Endothelial cell of umbilical vein (primary cell): Measurements from ENCODE around the gene ATP2B2. TPM values are rescaled to one million over a fixed set of nuclear protein-coding genes. Genes with fewer than 3 reads are reported as not detected.

Experiments used
- BruUV-seq: library from RNA; stranded (reverse); fragments of 400-500 nt; replicated peaks from 2 replicates; lab custom pipeline; 2021; lab: Mats Ljungman, UMichigan
- CTCF ChIA-PET: fragments of 300-600, 350-600 bp; sonication (Branson Sonifier 250); formaldehyde crosslinking; loops from one replicate; lab custom pipeline; 2021; ENCODE audit warnings: antibody characterized with exemption, inconsistent platforms; lab: Charles Lee
- POLR2A ChIA-PET: fragments of 300-600, 350-600 bp; sonication (Branson Sonifier 250); formaldehyde crosslinking; loops from one replicate; lab custom pipeline; 2021; ENCODE audit warnings: antibody characterized with exemption, inconsistent platforms; lab: Charles Lee
- DNase-seq: peaks from one replicate; pipeline ENCODE4 v3.0.0-alpha.2; 2011; ENCODE audit warnings: low read depth, low spot score
- FAIRE-seq: peaks from 2 replicates; lab custom pipeline; 2011; peaks lifted over from hg19 to GRCh38; lab: Jason Lieb, UNC
- H2AFZ ChIP-seq: 2 replicates; pipeline ENCODE4 v1.6.0; 2012; ENCODE audit warnings: low read depth, low read length, control low read depth, inconsistent platforms
- H3K27ac ChIP-seq: 2 replicates; pipeline ENCODE4 v1.5.1; 2011; ENCODE audit warnings: low read depth, mild to moderate bottlenecking, control low read depth, low read length, moderate library complexity; ENCODE audit not compliant: insufficient read depth
- H3K27me3 ChIP-seq, 2 experiments: 2 replicates each; pipeline versions ENCODE4 v1.6.0 to v1.6.1; 2011; ENCODE audit warnings: low read length in 2 of 2, mixed read lengths in 1 of 2; ENCODE audit not compliant: control insufficient read depth in 2 of 2, insufficient read depth in 2 of 2
- H3K36me3 ChIP-seq, 2 experiments: 2 replicates in 1 of 2; 3 replicates in 1 of 2; pipeline ENCODE4 v1.5.1; 2011; ENCODE audit warnings: low read length in 2 of 2, mild to moderate bottlenecking in 1 of 2, moderate library complexity in 1 of 2; ENCODE audit not compliant: control insufficient read depth in 2 of 2, insufficient read depth in 2 of 2; ENCODE audit errors: extremely low read depth in 1 of 2
- H3K4me1 ChIP-seq: 3 replicates; pipeline ENCODE4 v1.5.1; 2011; ENCODE audit warnings: mild to moderate bottlenecking, low read length; ENCODE audit not compliant: control insufficient read depth, insufficient read depth; ENCODE audit errors: extremely low read depth
- H3K4me2 ChIP-seq: 2 replicates; pipeline ENCODE4 v1.6.1; 2011; ENCODE audit warnings: low read length, control low read depth, mixed read lengths; ENCODE audit not compliant: insufficient read depth
- H3K4me3 ChIP-seq, 3 experiments: fragments of 200-600 bp in 1 of 3; sonication (generic), shearing (Covaris generic) in 1 of 3; replicated peaks in 1 of 3; 2 replicates each; pipeline ENCODE4 v1.5.1; 2011 to 2016; ENCODE audit warnings: control low read depth in 3 of 3, low read length in 3 of 3, mild to moderate bottlenecking in 2 of 3, inconsistent platforms in 1 of 3, low read depth in 1 of 3, moderate library complexity in 1 of 3; ENCODE audit not compliant: insufficient read depth in 1 of 3
- H3K79me2 ChIP-seq: 2 replicates; pipeline ENCODE4 v1.6.0; 2012; ENCODE audit warnings: low read length, inconsistent platforms; ENCODE audit not compliant: control insufficient read depth, insufficient read depth
- H3K9ac ChIP-seq: replicated peaks from 2 replicates; pipeline ENCODE3; 2011; ENCODE audit warnings: low read length, control low read depth; ENCODE audit not compliant: insufficient read depth; ENCODE audit errors: extremely low read depth
- H3K9me1 ChIP-seq: replicated peaks from 3 replicates; pipeline ENCODE4 v1.6.0; 2011; ENCODE audit warnings: mild to moderate bottlenecking, low read length; ENCODE audit not compliant: control insufficient read depth, insufficient read depth; ENCODE audit errors: extremely low read depth
- H3K9me3 ChIP-seq: replicated peaks from 2 replicates; pipeline ENCODE4 v1.5.1; 2012; ENCODE audit warnings: low read length, inconsistent platforms; ENCODE audit not compliant: control insufficient read depth, insufficient read depth
- H4K20me1 ChIP-seq: replicated peaks from 2 replicates; pipeline ENCODE3; 2011; ENCODE audit warnings: mild to moderate bottlenecking, low read length; ENCODE audit not compliant: control insufficient read depth, insufficient read depth; ENCODE audit errors: extremely low read depth
- CTCF ChIP-seq, 2 donors: IDR thresholded peaks; 1 replicate in 1 of 2; 2 replicates in 1 of 2; pipeline ENCODE4 v1.5.1; 2011; ENCODE audit warnings: low read length in 2 of 2, mild to moderate bottlenecking in 2 of 2, moderate library complexity in 2 of 2, control low read depth in 1 of 2, inconsistent platforms in 1 of 2, low read depth in 1 of 2; ENCODE audit not compliant: insufficient read depth in 1 of 2; ENCODE audit errors: extremely low read depth in 1 of 2
- EZH2 ChIP-seq: IDR thresholded peaks from 2 replicates; pipeline ENCODE4 v1.6.1; 2012; ENCODE audit warnings: borderline replicate concordance, low read depth, mild to moderate bottlenecking, moderate library complexity, low read length, inconsistent platforms; ENCODE audit not compliant: severe bottlenecking
- FOS ChIP-seq: IDR thresholded peaks from 2 replicates; pipeline ENCODE4 v1.6.1; 2011; ENCODE audit warnings: mild to moderate bottlenecking, low read length, moderate library complexity, borderline replicate concordance; ENCODE audit not compliant: insufficient read depth
- GATA2 ChIP-seq: IDR thresholded peaks from 2 replicates; pipeline ENCODE4 v1.7.0; 2011; ENCODE audit warnings: low read depth, mild to moderate bottlenecking, moderate library complexity, mixed read lengths, low read length; ENCODE audit not compliant: insufficient read length, insufficient read depth
- JUN ChIP-seq: IDR thresholded peaks from 2 replicates; pipeline ENCODE4 v1.6.1; 2011; ENCODE audit warnings: borderline replicate concordance, low read depth; ENCODE audit not compliant: insufficient read length, insufficient read depth
- MAX ChIP-seq: IDR thresholded peaks from 2 replicates; pipeline ENCODE4 v1.6.1; 2011; ENCODE audit not compliant: insufficient read depth, insufficient read length
- MYC ChIP-seq: IDR thresholded peaks from one replicate; pipeline ENCODE4 v1.6.1; 2011; ENCODE audit warnings: mild to moderate bottlenecking, low read depth, low read length
- POLR2A ChIP-seq: IDR thresholded peaks from 2 replicates; pipeline ENCODE4 v1.6.1; 2012; ENCODE audit warnings: low read depth, mild to moderate bottlenecking, control low read depth, low read length
- POLR2AphosphoS5 ChIP-seq: IDR thresholded peaks from 2 replicates; pipeline ENCODE4 v1.6.1; 2012; ENCODE audit warnings: low read depth, mild to moderate bottlenecking, control low read depth, low read length, moderate library complexity; ENCODE audit not compliant: insufficient read depth
- dilution Hi-C: fragments of 300-500 bp; cut with MboI; formaldehyde crosslinking; loops from one replicate; pipeline ENCODE4 v1.15.0; 2019; ENCODE audit warnings: low sequenced_read_pairs; ENCODE audit not compliant: extremely low pct_ligation_motif_present
- intact Hi-C: fragments of 100-400 bp; cut with micrococcal nuclease; formaldehyde crosslinking; loops from one replicate; pipeline ENCODE4 v1.10.0; 2022
- polyA plus RNA-seq, 4 experiments: library from polyadenylated mRNA; depleted of rRNA in 3 of 4; stranded (reverse) in 3 of 4; unstranded in 1 of 4; fragments of >200 nt; gene quantifications; 2 replicates each; pipeline versions ENCODE4 v1.2.1 to v1.2.3, GENCODE V29; 2011 to 2012; ENCODE audit warnings: missing spikeins in 1 of 4
- total RNA-seq: library from RNA; stranded (reverse); gene quantifications from 2 replicates; pipeline ENCODE4 v1.2.3, GENCODE V29; 2021

The ATP2B2 gene
- total and polyA plus RNA-seq, 2 donors (not counting 3 experiments of a cell fraction or from before 2014, with no cell fraction given) = not detected

- H3K27ac ChIP-seq = no peak overlapping the region
- H2AFZ ChIP-seq = no peak overlapping the region
- H3K4me2 ChIP-seq = no peak overlapping the region
- H3K79me2 ChIP-seq = no peaks in the 10 kb centered on the region
- no peaks in the 10 kb centered on the region for H3K4me1 ChIP-seq
- no peak for FAIRE-seq
- no peaks in the 10 kb centered on the region for H3K9me3 ChIP-seq
- no peak overlapping the region for H3K4me3 ChIP-seq
- no peak for DNase-seq
- intact Hi-C loops (no loop called here), dilution Hi-C loops (no loop called here)
- H3K36me3 ChIP-seq = no peaks in the 10 kb centered on the region
- no peaks in the 10 kb centered on the region for H4K20me1 ChIP-seq
- H3K9ac ChIP-seq = no peak overlapping the region
- no TSS peak for BruUV-seq
- ChIA-PET POLR2A (interaction anchor here (0.6 kb wide), 1 partner anchor 177 kb away, joined by 3 read pairs; no protein-coding TSS in a partner anchor), CTCF (interaction anchor here (0.8 to 1.2 kb wide), 2 partner anchors 28 to 330 kb away, joined by 3 read pairs; no protein-coding TSS in a partner anchor)
- TF ChIP-seq POLR2AphosphoS5 = no peak
- no peak for TF ChIP-seq CTCF (IDR thresholded peaks at IDR 0.05; ENCODE audit: extremely low read depth in 1 of 2, insufficient read depth in 1 of 2, low read depth in 1 of 2, low read length in 2 of 2)
- no peak for TF ChIP-seq EZH2
- no peak for TF ChIP-seq GATA2
- TF ChIP-seq JUN = no peak
- no peak for TF ChIP-seq POLR2A
- TF ChIP-seq FOS = no peak
- TF ChIP-seq MYC = no peak
- no peak for TF ChIP-seq MAX
- H3K27me3 ChIP-seq = no peaks in the 10 kb centered on the region
- no peaks in the 10 kb centered on the region for H3K9me1 ChIP-seq
Observed at GRCh38 chr3:10408680-10409079, 96.7 kb downstream of the ATP2B2 start.
